Lower leg skin (tissue), 3 donors: ENCODE results near the gene KLHL25.

Experiments used
- POLR2A ChIP-seq, 2 donors: fragments of 450-650 bp; IDR thresholded peaks; one replicate each; pipeline ENCODE4 v1.6.1; 2016 to 2017; ENCODE audit warnings: antibody characterized with exemption in 2 of 2, mild to moderate bottlenecking in 1 of 2, moderate library complexity in 1 of 2
- TF ChIP-seq, protein P1 (sequence below), 3 donors: fragments of 450-650 bp; IDR thresholded peaks; one replicate each; pipeline ENCODE4 v1.5.1; 2016; ENCODE audit warnings: antibody characterized with exemption in 3 of 3, mild to moderate bottlenecking in 3 of 3, moderate library complexity in 2 of 3

DNA sequence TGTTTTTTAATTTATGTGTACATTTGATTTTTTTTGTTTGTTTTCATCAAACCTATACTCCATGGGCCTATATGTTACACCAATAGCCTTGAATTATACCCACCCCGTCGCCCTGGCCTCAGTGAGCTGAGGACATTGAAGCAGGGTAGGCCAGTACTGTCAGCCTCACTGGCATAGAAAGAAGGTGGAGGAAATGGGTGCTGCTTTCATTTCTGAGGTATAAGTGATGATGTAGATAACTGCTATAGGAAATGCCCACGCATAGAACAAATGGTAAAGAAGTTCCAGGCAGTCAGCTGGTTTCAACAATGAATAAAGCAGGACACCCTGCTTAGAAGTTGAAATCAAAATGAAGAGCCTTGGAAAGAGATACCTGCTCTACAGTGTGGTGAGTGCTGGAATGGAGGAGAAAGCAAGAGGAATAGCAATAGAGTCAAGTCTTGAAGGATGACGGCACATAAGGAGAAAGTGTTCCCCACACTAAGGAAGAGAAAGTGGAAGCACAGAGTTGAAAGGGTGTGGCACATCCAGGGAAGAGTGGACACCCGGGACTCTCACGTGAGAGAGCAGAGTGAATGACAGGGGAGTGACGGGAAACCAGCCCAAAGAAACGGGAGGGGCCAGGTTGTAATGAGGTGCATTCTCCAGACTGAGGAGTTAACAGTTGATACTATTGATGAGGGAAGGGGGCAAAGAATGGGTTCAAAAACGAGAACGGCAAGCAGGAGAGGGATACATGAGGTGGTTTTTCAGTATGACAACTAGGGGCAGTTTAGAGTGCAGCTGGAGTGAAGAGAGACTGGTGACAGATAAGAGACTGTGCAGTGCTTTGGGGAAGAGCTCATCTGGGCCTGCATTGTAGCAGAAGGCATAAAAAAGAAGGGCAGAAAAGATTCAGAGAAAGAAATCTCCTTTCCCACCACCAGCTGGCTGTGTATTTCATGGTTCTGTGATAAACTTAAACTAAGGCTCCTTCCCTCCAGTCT lies 70.5 kb downstream of the KLHL25 start:
- TF ChIP-seq POLR2A (IDR thresholded peaks at IDR 0.05), result no peak
- TF ChIP-seq, protein P1, sequence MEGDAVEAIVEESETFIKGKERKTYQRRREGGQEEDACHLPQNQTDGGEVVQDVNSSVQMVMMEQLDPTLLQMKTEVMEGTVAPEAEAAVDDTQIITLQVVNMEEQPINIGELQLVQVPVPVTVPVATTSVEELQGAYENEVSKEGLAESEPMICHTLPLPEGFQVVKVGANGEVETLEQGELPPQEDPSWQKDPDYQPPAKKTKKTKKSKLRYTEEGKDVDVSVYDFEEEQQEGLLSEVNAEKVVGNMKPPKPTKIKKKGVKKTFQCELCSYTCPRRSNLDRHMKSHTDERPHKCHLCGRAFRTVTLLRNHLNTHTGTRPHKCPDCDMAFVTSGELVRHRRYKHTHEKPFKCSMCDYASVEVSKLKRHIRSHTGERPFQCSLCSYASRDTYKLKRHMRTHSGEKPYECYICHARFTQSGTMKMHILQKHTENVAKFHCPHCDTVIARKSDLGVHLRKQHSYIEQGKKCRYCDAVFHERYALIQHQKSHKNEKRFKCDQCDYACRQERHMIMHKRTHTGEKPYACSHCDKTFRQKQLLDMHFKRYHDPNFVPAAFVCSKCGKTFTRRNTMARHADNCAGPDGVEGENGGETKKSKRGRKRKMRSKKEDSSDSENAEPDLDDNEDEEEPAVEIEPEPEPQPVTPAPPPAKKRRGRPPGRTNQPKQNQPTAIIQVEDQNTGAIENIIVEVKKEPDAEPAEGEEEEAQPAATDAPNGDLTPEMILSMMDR (IDR thresholded peaks at IDR 0.05), result no peak
